Measurements from ENCODE around the gene OR7E24. TPM values are rescaled to one million over a fixed set of nuclear protein-coding genes. Genes with fewer than 3 reads are reported as not detected.

Gene OR7E24
- total and polyA plus RNA-seq, 10 donors, result not detected

DNA sequence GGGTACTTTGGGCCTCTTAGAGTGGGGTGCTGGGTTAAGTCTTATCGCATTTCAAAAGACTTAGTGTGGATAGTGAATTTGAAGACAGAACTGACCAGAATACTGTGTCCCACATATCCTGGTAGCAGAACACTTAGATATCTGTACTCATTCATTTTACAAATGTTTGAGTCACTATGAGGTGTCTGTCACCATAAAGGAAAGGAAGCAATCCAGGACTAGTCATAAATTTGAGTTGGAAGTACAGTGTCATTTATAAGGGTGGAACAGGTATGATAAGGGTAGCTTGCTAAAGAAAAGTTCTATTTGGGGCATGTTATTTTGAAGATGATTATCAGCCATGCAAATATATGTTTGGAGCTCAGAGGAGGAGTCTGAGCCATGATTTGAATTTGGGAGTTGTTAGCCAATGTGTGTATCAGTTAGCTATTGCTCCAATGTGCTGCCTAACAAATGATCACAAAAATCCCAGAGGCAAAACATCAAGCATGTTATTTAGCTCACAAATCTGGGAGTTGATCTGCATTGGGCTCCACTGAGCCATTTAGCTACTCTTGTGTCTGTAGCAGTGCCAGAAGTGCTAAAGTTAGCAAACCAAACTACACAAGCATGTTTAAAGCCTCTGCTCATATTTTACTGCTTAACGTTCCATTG lies 38.6 kb downstream of the OR7E24 start:
- H3K9me3 ChIP-seq, result peaks cover 21 to 100% (median 100%) of the 10 kb centered on the region in 8 donors
- intact Hi-C loops (cut with DNase I; ENCODE audit: low total_unique reads), result no loop called here
- peaks cover 0 to 63% (median 29%) of the 10 kb centered on the region in 6 donors for H3K36me3 ChIP-seq
- H3K27ac ChIP-seq, result no peak overlapping the region
- peaks cover 0 to 2% (median 0%) of the 10 kb centered on the region in 7 donors for H3K27me3 ChIP-seq (replicated peaks in 1 of 7)
- H3K4me1 ChIP-seq, result no peaks in the 10 kb centered on the region
- H3K4me3 ChIP-seq, result no peak overlapping the region
- WGBS, 5 donors, result 95 to 100% (median 96%) methylated on average over 2 of the region's 2 CpGs
- TF ChIP-seq POLR2A (IDR thresholded peaks at IDR 0.05), result no peak
- no peak for TF ChIP-seq POLR2AphosphoS5 (IDR thresholded peaks at IDR 0.05)
- TF ChIP-seq, protein P1, sequence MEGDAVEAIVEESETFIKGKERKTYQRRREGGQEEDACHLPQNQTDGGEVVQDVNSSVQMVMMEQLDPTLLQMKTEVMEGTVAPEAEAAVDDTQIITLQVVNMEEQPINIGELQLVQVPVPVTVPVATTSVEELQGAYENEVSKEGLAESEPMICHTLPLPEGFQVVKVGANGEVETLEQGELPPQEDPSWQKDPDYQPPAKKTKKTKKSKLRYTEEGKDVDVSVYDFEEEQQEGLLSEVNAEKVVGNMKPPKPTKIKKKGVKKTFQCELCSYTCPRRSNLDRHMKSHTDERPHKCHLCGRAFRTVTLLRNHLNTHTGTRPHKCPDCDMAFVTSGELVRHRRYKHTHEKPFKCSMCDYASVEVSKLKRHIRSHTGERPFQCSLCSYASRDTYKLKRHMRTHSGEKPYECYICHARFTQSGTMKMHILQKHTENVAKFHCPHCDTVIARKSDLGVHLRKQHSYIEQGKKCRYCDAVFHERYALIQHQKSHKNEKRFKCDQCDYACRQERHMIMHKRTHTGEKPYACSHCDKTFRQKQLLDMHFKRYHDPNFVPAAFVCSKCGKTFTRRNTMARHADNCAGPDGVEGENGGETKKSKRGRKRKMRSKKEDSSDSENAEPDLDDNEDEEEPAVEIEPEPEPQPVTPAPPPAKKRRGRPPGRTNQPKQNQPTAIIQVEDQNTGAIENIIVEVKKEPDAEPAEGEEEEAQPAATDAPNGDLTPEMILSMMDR (IDR thresholded peaks at IDR 0.05 in 8 of 11, conservative IDR thresholded peaks at IDR 0.05 in 3 of 11), result no peak
- no peak for DNase-seq

DNA sequence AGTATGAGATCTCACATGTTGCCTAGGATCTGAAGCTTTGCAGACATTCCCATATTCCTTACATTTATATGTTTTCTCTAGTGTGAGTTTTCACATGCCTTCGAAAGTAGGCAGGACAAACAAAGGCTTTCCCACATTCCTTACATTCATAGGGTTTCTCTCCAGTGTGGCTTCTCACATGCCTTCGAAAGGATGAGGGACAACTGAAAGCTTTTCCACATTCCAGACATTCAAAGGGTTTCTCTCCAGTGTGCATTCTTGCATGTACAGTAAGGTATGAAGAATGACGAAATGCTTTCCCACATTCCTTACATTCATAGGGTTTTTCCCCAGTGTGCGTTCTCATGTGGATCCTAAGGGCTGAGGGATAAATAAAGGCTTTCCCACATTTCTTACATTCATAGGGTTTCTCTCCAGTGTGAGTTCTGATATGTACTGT lies 44.7 kb downstream of the OR7E24 start:
- H3K27ac ChIP-seq, result no peak overlapping the region
- TF ChIP-seq, protein P1 (IDR thresholded peaks at IDR 0.05 in 8 of 11, conservative IDR thresholded peaks at IDR 0.05 in 3 of 11), result no peak
- TF ChIP-seq POLR2A (IDR thresholded peaks at IDR 0.05) (no peak), POLR2AphosphoS5 (IDR thresholded peaks at IDR 0.05) (no peak)
- H3K36me3 ChIP-seq, result peaks cover 35 to 100% (median 75%) of the 10 kb centered on the region in 6 donors
- no peaks in the 10 kb centered on the region for H3K27me3 ChIP-seq (replicated peaks in 1 of 7)
- no peak for DNase-seq
- 92 to 99% (median 96%) methylated on average over 4 of the region's 4 CpGs for WGBS, 5 donors
- peak overlapping the region in 1 of 8 donors; percentile 15 for H3K4me3 ChIP-seq
- intact Hi-C loops (cut with DNase I; ENCODE audit: low total_unique reads), result no loop called here
- H3K4me1 ChIP-seq, result no peaks in the 10 kb centered on the region
- H3K9me3 ChIP-seq, result peaks cover 67 to 100% (median 100%) of the 10 kb centered on the region in 8 donors

DNA sequence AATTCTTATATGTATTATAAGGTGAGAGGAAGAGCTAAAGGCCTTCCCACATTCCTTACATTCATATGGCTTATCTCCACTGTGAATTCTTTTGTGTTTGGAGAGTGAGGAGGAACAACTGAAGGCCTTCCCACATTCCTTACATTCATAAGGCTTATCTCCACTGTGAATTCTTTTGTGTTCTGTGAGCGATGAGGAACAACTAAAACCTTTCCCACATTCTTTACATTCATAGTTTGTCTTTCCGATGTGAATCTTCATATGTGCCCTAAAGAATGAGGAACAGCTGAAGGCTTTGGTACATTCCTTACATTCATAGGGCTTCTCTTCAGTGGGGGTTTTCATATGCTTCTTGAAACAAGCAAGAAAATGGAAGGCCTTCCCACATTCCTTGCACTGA lies 45.6 kb downstream of the OR7E24 start:
- peaks cover 43 to 100% (median 84%) of the 10 kb centered on the region in 6 donors for H3K36me3 ChIP-seq
- no peaks in the 10 kb centered on the region for H3K27me3 ChIP-seq (replicated peaks in 1 of 7)
- no peak overlapping the region for H3K27ac ChIP-seq
- intact Hi-C loops (cut with DNase I; ENCODE audit: low total_unique reads), result no loop called here
- peak overlapping the region in 1 of 8 donors; percentile 26 for H3K4me3 ChIP-seq
- peaks cover 64 to 100% (median 100%) of the 10 kb centered on the region in 8 donors for H3K9me3 ChIP-seq
- DNase-seq, result no peak
- TF ChIP-seq POLR2A (IDR thresholded peaks at IDR 0.05), result no peak
- TF ChIP-seq POLR2AphosphoS5 (IDR thresholded peaks at IDR 0.05), result no peak
- TF ChIP-seq, protein P1 (IDR thresholded peaks at IDR 0.05 in 8 of 11, conservative IDR thresholded peaks at IDR 0.05 in 3 of 11), result no peak
- 96 to 98% (median 98%) methylated on average over 2 of the region's 2 CpGs for WGBS, 5 donors
- H3K4me1 ChIP-seq, result no peaks in the 10 kb centered on the region

Other genes starting within 250 kb of the OR7E24 start
- gene MUC16, start 240.5 kb upstream of the OR7E24 start, total RNA-seq, result under 1 TPM in 5 of 7 donors, not detected in 2; 0.07 to 0.54 (median 0.14) TPM
- under 1 TPM; 0.02 to 0.03 (median 0.02) TPM for gene MUC16, start 240.5 kb upstream of the OR7E24 start, polyA plus RNA-seq
- gene OR1M1, start 163.9 kb upstream of the OR7E24 start, total RNA-seq, result not detected
- not detected for gene OR1M1, start 163.9 kb upstream of the OR7E24 start, polyA plus RNA-seq
- not detected for gene OR7G2, start 143.5 kb upstream of the OR7E24 start, total RNA-seq
- not detected for gene OR7G2, start 143.5 kb upstream of the OR7E24 start, polyA plus RNA-seq
- gene OR7G1, start 135.2 kb upstream of the OR7E24 start, total RNA-seq, result not detected
- gene OR7G1, start 135.2 kb upstream of the OR7E24 start, polyA plus RNA-seq, result not detected
- not detected for gene OR7G3, start 124.0 kb upstream of the OR7E24 start, total RNA-seq
- not detected for gene OR7G3, start 124.0 kb upstream of the OR7E24 start, polyA plus RNA-seq
- 10 to 100 TPM; 33.5 to 43.8 (median 35.6) TPM for gene ZNF317, start 110.5 kb upstream of the OR7E24 start, total RNA-seq
- 10 to 100 TPM; 30.2 to 51.2 (median 31.2) TPM for gene ZNF317, start 110.5 kb upstream of the OR7E24 start, polyA plus RNA-seq
- not detected for gene OR7D2, start 72.0 kb upstream of the OR7E24 start, total RNA-seq
- under 1 TPM in 2 of 3 donors, not detected in 1; 0.02 to 0.03 TPM for gene OR7D2, start 72.0 kb upstream of the OR7E24 start, polyA plus RNA-seq
- gene OR7D4, start 31.3 kb upstream of the OR7E24 start, total RNA-seq, result not detected
- not detected for gene OR7D4, start 31.3 kb upstream of the OR7E24 start, polyA plus RNA-seq
- 10 to 100 TPM in 5 of 7 donors, 1 to 10 TPM in 2; 7.7 to 16.2 (median 10.6) TPM for gene ZNF699, start 58.9 kb downstream of the OR7E24 start, total RNA-seq
- gene ZNF699, start 58.9 kb downstream of the OR7E24 start, polyA plus RNA-seq, result 1 to 10 TPM in 2 of 3 donors, under 1 TPM in 1; 0.67 to 1.4 (median 1.1) TPM
- 10 to 100 TPM; 25.9 to 40.1 (median 27.6) TPM for gene ZNF559, start 73.2 kb downstream of the OR7E24 start, total RNA-seq
- gene ZNF559, start 73.2 kb downstream of the OR7E24 start, polyA plus RNA-seq, result 10 to 100 TPM; 27.7 to 33.5 (median 28.5) TPM
- 1 to 10 TPM; 1.1 to 5.2 (median 2.3) TPM for gene ZNF177, start 112.1 kb downstream of the OR7E24 start, total RNA-seq
- 1 to 10 TPM; 2.0 to 3.0 (median 2.9) TPM for gene ZNF177, start 112.1 kb downstream of the OR7E24 start, polyA plus RNA-seq
- 10 to 100 TPM; 26.0 to 73.0 (median 42.9) TPM for gene ZNF266, start 184.6 kb downstream of the OR7E24 start, total RNA-seq
- gene ZNF266, start 184.6 kb downstream of the OR7E24 start, polyA plus RNA-seq, result 10 to 100 TPM; 42.6 to 75.5 (median 59.2) TPM
- under 1 TPM in 1 of 7 donors, not detected in 6; 0.19 TPM for gene ZNF560, start 247.7 kb downstream of the OR7E24 start, total RNA-seq
- under 1 TPM in 2 of 3 donors, not detected in 1; 0.02 to 0.04 TPM for gene ZNF560, start 247.7 kb downstream of the OR7E24 start, polyA plus RNA-seq

Data from spleen (tissue), 11 donors.